B cell (primary cell): Measurements from ENCODE around the gene CCR9.

Experiments
- CTCF ChIP-seq: fragments of 200-600 bp; IDR thresholded peaks from one replicate; pipeline ENCODE4 v1.8.0; 2022; ENCODE audit warnings: antibody characterized with exemption, mild to moderate bottlenecking
- EZH2 ChIP-seq: IDR thresholded peaks from 2 replicates; pipeline ENCODE4 v1.6.1; 2012; ENCODE audit warnings: borderline replicate concordance, low read depth, mild to moderate bottlenecking, moderate library complexity, low read length; ENCODE audit not compliant: insufficient read depth, poor library complexity, severe bottlenecking

- TF ChIP-seq CTCF (no peak), EZH2 (no peak)
Measured at GRCh38 chr3:45943207-45943846, 57.0 kb downstream of the CCR9 start, which contains the start of gene CXCR6.
